Fibroblast of peridontal ligament (primary cell): ENCODE data around the gene PLXNA4.

ENCODE experiments used
- DNase-seq: peaks from one replicate; pipeline ENCODE4 v3.0.0-alpha.2; 2010; ENCODE audit errors: extremely low read depth

Gene PLXNA4

DNA sequence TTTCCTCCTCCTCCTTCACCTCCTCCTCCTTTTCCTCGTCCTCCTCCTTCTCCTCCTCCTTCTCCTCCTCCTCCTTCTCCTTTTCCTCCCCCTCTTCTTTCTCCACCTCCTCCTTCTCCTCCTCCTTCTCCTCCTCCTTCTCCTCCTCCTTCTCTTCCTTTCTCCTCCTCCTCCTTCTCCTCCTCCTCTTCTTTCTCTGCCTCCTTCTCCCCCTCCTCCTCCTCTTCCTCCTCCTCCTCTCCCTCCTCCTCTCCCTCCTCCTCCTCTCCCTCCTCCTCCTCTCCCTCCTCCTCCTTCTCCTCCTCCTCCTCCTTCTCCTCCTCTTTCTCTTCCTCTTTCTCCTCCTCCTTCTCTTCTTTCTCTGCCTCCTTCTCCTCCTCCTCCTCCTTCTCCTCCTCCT is 13.6 kb downstream of the PLXNA4 start:
- DNase-seq: no peak

GRCh38 chr7:132561763-132562162 is 14.5 kb downstream of the PLXNA4 start:
- DNase-seq: no peak

GRCh38 chr7:132560825-132561529 is 15.3 kb downstream of the PLXNA4 start:
- DNase-seq: no peak

DNA sequence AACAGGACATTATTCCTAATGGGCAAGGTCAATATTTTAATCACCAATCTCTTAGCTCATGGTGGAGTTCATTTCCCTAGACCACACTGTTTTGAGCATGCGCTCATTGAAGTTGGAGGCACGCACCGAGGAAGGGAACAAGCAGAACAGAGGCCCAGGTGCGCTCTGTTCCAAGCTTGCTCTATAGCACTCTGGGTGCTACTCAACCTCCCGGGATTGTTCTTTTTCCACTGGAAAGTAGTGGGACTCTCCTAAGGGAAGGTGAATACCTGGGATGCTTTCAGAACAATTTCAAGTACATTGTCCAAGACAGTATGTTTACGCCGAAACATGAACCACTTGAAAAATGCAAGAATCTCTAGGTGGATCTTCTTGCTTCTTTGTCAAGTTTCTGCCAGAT is 16.2 kb downstream of the PLXNA4 start:
- DNase-seq: no peak

DNA sequence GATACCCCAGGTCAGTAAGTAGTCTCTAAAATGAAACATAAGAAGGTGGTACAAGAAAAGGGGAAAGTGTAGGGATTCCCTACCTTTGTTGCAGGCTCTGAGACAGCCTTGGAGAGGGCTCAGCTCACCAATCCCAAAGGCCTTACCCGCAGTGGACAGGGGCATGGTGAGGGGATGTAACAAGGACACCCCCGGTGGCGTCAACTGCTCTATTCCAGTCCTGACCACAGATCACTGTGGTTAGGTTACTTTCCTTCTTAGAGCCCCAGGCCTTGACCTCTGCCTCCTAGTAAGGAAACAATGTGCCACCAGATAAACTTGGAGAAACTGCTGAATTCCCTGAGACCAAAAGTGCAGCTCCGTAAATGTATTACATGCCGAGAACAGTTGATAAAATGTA is 17.5 kb downstream of the PLXNA4 start:
- no peak for DNase-seq

DNA sequence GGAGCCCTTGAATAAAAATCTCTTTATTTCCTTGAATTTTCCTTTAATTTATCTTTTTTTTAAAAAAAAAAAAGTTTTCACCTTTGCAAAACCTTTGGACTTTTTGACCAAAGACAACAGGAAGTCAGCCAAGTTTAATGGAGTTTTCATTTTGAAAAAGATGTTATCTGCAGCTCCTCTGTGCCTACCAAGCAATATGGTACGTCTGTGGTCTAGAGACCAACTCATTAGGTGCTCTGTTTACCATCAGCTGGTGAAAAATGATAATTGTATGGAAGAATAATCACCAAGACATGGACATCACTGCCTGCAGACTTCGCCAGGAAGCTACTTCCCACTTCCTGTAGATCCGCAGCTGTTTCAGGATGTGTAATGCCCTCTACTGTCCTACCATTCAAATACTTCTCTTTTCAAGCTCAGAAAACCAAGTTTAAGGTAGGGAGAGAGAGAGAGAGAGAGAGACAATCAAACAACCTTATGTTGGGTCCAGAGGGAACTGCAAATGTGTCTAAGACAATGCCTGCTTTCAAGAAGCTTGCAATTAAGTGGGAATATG is 18.7 kb downstream of the PLXNA4 start:
- no peak for DNase-seq

- DNase-seq: no peak
Observed at GRCh38 chr7:132554446-132554845, 21.8 kb downstream of the PLXNA4 start.

DNA sequence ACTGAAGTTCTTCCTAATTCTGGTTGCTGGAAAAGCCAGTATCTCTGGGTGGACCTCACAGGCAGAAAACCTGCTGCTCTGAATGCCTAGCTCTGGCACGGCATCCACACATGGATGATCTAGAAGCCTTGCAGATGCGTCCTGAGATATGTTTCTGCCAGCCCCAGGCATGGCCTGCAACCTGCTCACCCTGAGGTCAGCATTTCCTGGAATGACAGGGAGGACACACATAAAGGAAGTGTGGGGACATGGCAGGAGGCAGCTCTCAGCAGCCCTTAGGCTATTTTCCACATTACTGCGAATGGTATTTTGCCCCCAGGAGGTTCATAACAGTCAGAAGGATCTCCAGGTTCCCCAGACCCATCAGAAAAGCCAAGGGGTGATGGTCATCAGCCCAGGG is 23.2 kb downstream of the PLXNA4 start:
- no peak for DNase-seq

GRCh38 chr7:132551886-132552285 is 24.4 kb downstream of the PLXNA4 start:
- no peak for DNase-seq

- DNase-seq: no peak
Observed at GRCh38 chr7:132551439-132551838, 24.8 kb downstream of the PLXNA4 start.

- peak; percentile 41 for DNase-seq
Observed at GRCh38 chr7:132548489-132549078, 27.7 kb downstream of the PLXNA4 start.

DNA sequence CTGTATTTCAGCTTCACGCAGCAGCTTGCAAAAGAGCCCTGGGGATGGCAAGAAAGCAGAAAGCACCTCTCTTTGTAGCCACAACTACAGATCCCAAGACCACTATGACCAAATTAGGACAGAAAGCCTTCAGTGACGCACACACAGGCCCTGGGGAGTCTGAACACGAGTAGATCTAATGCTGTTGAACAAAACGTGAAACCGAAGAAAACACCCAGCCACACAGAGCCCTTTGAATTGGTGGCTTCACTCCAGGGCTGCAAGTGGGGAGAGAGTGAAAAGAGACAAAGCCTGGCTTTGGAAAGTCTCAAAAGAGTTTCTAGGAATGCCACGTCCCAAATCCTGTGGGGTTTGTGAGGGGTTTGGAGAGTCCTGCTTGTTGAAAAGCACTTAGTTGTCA is 28.4 kb downstream of the PLXNA4 start:
- DNase-seq: peak; percentile 19

- peak; percentile 16 for DNase-seq
Observed at GRCh38 chr7:132546366-132547127, 29.7 kb downstream of the PLXNA4 start.

DNA sequence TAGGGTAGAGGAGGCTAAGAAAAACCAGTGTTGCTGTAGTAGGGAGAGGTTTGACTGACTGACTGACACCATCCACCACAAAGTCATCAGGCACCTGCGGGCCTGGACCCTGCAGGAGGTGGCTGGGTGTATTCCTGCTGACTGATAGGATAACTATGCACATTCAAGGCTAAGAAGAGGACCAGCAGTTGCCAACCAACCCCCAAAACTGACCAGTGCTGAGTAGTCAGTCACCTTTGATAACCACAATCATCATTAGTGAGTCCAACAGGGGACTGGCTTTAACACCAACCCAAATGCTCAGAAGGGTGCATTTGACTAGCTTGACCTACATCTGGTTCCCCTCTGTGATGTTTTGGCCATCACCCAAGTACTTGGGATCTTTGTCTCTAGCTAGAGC is 30.5 kb downstream of the PLXNA4 start:
- DNase-seq: no peak

- no peak for DNase-seq
Observed at GRCh38 chr7:132544999-132545398, 31.3 kb downstream of the PLXNA4 start.

GRCh38 chr7:132544025-132544424 is 32.2 kb downstream of the PLXNA4 start:
- no peak for DNase-seq

DNA sequence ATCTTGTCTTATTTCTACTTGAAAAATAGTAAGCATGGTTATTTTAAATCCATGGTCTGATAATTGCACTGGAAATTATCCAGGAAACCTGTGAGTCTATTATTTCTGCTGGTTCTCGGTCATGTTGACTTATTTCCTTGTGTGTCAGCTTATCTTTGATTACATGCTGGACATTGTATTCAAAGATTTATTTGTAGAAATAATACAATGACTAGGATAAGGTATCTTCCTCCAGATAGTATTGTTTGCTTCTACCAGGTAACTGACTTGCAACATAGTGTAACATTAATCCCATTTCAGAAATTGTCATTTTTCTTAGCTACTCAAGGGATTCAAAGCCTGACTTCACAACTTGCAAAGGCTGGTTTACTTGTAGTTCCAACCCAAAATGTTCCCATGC is 33.4 kb downstream of the PLXNA4 start:
- no peak for DNase-seq

GRCh38 chr7:132541656-132542055 is 34.6 kb downstream of the PLXNA4 start:
- no peak for DNase-seq

- DNase-seq: no peak
Observed at GRCh38 chr7:132537456-132538145, 38.7 kb downstream of the PLXNA4 start.

DNA sequence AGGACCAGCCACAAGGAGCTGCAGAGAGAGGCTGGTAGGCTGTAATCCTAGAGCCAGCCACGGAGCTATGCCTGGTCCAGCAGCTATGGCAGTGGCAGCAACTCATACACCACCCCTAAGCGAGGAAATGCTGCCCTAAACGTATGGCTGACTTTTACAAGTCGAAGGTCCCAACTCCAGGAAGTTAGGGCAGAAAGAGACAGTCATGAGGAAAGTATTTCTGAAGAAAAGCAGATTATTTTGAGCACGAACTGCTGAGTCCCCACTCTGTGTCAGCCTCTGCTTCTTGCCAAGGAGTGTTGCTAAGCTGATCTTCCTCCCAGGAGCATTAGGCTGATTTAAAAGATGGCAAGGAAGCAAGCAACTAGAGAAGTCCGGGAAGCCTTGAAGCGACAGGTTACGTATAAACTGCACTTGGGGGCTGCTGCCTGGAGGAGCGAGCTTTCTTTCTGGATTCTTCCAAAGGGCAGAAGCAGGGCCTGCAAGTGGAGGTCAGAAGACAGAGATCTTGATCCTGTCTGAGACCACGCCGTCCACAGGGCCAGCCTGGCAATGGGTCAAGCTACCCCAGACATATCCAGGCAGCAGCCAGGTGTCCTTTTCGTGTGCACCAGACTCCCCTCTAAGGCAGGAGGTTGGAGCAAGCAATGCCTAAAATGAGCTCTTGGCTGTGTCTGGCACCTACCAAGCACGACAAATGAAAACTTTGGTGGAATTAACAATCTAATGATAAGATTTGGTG is 39.4 kb downstream of the PLXNA4 start:
- peak; percentile 34 for DNase-seq

- DNase-seq: no peak
Observed at GRCh38 chr7:132533916-132534315, 42.4 kb downstream of the PLXNA4 start.
